Suprapubic skin (tissue), 4 donors: Measurements from ENCODE around the gene AFMID. TPM values are rescaled to one million over a fixed set of nuclear protein-coding genes. Genes with fewer than 3 reads are reported as not detected.
"Not testable (repeated sequence)": the region's sequence is repeated elsewhere in the genome, so short reads cannot be mapped to it uniquely, and the experiment has no call there.

Source experiments
- DNase-seq, 2 donors: peaks; one replicate each; pipeline ENCODE4 v3.0.0-alpha.2; 2019; ENCODE audit warnings: low spot score in 2 of 2
- H3K27ac ChIP-seq: fragments of 200-600 bp; sonication (generic); one replicate; pipeline ENCODE4 v1.5.1; 2019
- H3K27me3 ChIP-seq: fragments of 200-600 bp; sonication (generic); one replicate; pipeline ENCODE4 v1.5.1; 2019
- H3K36me3 ChIP-seq: fragments of 200-600 bp; sonication (generic); one replicate; pipeline ENCODE4 v1.5.1; 2019
- H3K4me1 ChIP-seq: fragments of 200-600 bp; sonication (generic); one replicate; pipeline ENCODE4 v1.5.1; 2019
- H3K4me3 ChIP-seq: fragments of 200-600 bp; sonication (generic); one replicate; pipeline ENCODE4 v1.5.1; 2019; ENCODE audit warnings: mild to moderate bottlenecking
- H3K9me3 ChIP-seq: fragments of 200-600 bp; sonication (generic); one replicate; pipeline ENCODE4 v1.5.1; 2019
- CTCF ChIP-seq, 2 donors: fragments of 200-600 bp in 1 of 2; fragments of 450-650 bp in 1 of 2; sonication (generic) in 1 of 2; IDR thresholded peaks; one replicate each; pipeline ENCODE4 v1.5.1; 2016 to 2019; ENCODE audit warnings: antibody characterized with exemption in 2 of 2, mild to moderate bottlenecking in 1 of 2, moderate library complexity in 1 of 2
- EP300 ChIP-seq: sonication (generic); formaldehyde crosslinking; IDR thresholded peaks from one replicate; pipeline ENCODE4 v1.6.1; 2017; ENCODE audit warnings: antibody characterized with exemption
- POLR2A ChIP-seq, 2 donors: fragments of 450-650 bp; IDR thresholded peaks; one replicate each; pipeline ENCODE4 v1.6.1; 2017; ENCODE audit warnings: antibody characterized with exemption in 2 of 2, mild to moderate bottlenecking in 2 of 2, moderate library complexity in 2 of 2
- POLR2AphosphoS5 ChIP-seq, 3 donors: sonication (generic); formaldehyde crosslinking; IDR thresholded peaks; one replicate each; pipeline ENCODE4 v1.6.1; 2017; ENCODE audit warnings: antibody characterized with exemption in 3 of 3
- WGBS: methylation state at CpG from one replicate; pipeline ENCODE4 v1.1.5; 2018; 5-methylcytosine and 5-hydroxymethylcytosine counted together
- total RNA-seq, 4 donors: library from RNA; depleted of rRNA; stranded (reverse); fragments of >200 nt; gene quantifications; one replicate each; pipeline ENCODE4 v1.1.0, GENCODE V29; 2016

Gene AFMID
- total RNA-seq, 4 donors from 2014 or later: 43.9 to 78.3 (median 66.1) TPM

DNA sequence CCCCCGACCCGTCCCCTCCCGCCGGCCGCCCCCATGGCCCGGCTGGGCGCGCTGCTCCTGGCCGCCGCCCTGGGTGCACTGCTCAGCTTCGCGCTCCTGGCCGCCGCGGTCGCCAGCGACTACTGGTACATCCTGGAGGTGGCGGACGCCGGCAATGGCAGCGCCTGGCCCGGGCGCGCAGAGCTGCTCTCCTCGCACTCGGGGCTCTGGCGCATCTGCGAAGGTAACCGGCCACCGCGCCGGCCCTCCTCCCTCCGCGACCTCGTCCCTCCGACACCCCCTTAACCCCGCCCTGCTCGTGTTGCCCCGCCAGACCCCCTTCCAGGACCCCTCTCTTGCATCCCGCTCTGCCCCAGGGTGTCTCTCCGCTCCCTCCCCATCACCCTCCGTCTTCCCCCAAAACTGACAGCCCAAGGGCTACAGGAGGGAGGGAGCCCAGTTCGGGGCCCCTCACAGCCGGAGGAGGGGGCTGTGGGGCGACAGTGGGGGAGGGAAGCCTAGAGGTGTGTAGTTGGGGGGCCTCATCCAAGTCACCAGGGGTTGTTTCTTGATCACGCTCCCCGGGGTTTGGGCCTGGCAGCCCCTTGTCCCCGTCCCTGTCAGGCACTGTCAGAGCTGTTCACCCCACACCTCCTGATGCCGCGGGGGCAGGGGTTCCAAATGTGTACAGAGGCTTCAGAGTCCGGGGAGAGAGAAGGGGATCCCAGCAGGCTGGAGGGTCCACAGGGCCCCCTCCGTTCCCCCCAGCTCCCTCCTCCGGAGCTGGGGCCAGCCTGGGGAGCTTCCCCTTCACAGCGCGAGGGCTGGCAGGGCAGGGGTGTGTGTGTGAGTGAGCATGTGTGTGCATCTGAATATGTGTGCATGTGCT, 45.1 kb downstream of the AFMID start:
- WGBS: 26% methylated on average over 8 of the region's 55 CpGs
- Histone ChIP-seq H3K9me3 (no peaks in the 10 kb centered on the region), H3K27ac (no peak overlapping the region), H3K4me1 (peaks cover 11% of the 10 kb centered on the region), H3K4me3 (peak overlapping the region; percentile 20), H3K36me3 (no peaks in the 10 kb centered on the region), H3K27me3 (peaks cover 45% of the 10 kb centered on the region)
- TF ChIP-seq POLR2A (IDR thresholded peaks at IDR 0.05): no peak
- TF ChIP-seq POLR2AphosphoS5 (IDR thresholded peaks at IDR 0.05): no peak
- no peak for TF ChIP-seq EP300
- no peak for TF ChIP-seq CTCF (IDR thresholded peaks at IDR 0.05)
- no peak for DNase-seq

DNA sequence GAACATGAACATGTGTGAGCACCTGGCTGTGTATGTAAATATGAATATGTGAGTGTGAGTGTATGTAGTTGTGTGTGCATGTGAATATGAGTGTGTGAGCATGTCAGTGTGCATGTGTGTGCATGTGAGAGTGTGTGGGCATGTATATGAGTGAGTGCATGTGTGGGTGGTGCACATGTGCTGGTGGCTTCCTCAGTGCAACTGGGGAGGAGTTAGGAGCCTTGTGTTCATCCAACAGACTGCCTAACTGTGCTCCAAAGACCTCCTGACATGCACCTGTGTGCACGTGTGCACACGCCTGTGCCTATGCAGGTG, 45.7 kb downstream of the AFMID start:
- no peak for DNase-seq
- no peak overlapping the region for H3K4me3 ChIP-seq
- no peak overlapping the region for H3K27ac ChIP-seq
- peaks cover 11% of the 10 kb centered on the region for H3K4me1 ChIP-seq
- no peaks in the 10 kb centered on the region for H3K9me3 ChIP-seq
- TF ChIP-seq CTCF (IDR thresholded peaks at IDR 0.05) (no peak), POLR2AphosphoS5 (IDR thresholded peaks at IDR 0.05) (no peak), POLR2A (IDR thresholded peaks at IDR 0.05) (no peak), EP300 (no peak)
- no peaks in the 10 kb centered on the region for H3K36me3 ChIP-seq
- peaks cover 45% of the 10 kb centered on the region for H3K27me3 ChIP-seq
- WGBS: no CpG with 5 or more reads among the region's 2 CpGs

DNA sequence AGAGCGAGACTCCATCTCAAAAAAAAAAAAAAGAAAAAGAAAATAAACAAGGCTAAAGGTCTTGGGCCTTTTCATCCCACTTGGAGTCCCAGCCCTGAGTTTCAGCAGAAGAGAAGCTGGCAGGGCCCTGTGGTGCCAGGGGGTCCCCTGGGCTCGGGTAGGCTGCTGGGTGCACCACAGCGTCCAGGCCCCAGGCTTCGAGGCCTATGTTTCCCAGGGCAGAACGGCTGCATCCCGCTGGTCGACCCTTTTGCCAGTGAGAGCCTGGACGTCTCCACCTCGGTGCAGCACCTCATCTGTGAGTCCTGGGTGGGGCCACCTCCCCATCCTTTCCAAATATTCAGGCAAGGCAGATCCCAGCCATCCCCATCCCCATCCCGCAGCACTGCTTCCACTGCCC, 46.5 kb downstream of the AFMID start:
- H3K27ac ChIP-seq: no peak overlapping the region
- 100% methylated on average over 7 of the region's 10 CpGs for WGBS
- H3K36me3 ChIP-seq: no peaks in the 10 kb centered on the region
- peaks cover 45% of the 10 kb centered on the region for H3K27me3 ChIP-seq
- no peak overlapping the region for H3K4me3 ChIP-seq
- H3K4me1 ChIP-seq: peaks cover 11% of the 10 kb centered on the region
- DNase-seq: no peak
- TF ChIP-seq CTCF (IDR thresholded peaks at IDR 0.05) (no peak), EP300 (no peak), POLR2AphosphoS5 (IDR thresholded peaks at IDR 0.05) (no peak), POLR2A (IDR thresholded peaks at IDR 0.05) (no peak)
- H3K9me3 ChIP-seq: no peaks in the 10 kb centered on the region

DNA sequence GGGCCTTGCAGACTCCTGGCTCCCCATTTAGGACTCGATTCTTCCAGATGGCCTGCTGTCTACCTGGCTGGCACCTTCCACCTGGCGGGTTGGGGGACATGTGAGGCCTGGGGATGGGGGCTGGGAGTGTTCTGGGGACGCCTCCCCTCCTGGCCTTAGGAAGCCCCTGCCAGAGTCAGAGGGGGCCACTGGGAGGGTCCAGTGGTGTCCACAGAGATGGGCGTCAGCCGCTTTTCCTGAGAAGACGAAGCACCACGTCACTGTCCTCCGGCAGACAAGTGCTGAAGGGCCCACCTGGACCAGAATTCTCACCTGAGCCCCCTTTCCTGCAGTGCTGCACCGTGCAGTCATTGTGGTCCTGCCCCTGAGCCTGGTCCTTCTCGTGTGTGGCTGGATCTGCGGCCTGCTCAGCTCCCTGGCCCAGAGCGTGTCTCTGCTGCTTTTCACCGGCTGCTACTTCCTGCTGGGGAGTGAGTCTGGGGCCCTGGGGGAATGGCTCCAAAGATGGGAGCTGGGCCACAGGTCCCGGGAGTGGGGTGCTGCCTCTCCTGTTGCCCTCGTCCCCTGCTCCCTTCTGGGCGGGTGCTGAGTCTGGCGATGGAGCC, 47.2 kb downstream of the AFMID start:
- peaks cover 42% of the 10 kb centered on the region for H3K27me3 ChIP-seq
- no peak for DNase-seq
- no peak overlapping the region for H3K4me3 ChIP-seq
- no peak overlapping the region for H3K27ac ChIP-seq
- WGBS: 84% methylated on average over 4 of the region's 17 CpGs
- H3K4me1 ChIP-seq: peaks cover 11% of the 10 kb centered on the region
- no peak for TF ChIP-seq CTCF (IDR thresholded peaks at IDR 0.05)
- no peak for TF ChIP-seq EP300
- no peak for TF ChIP-seq POLR2AphosphoS5 (IDR thresholded peaks at IDR 0.05)
- TF ChIP-seq POLR2A (IDR thresholded peaks at IDR 0.05): no peak
- no peaks in the 10 kb centered on the region for H3K36me3 ChIP-seq
- H3K9me3 ChIP-seq: no peaks in the 10 kb centered on the region

DNA sequence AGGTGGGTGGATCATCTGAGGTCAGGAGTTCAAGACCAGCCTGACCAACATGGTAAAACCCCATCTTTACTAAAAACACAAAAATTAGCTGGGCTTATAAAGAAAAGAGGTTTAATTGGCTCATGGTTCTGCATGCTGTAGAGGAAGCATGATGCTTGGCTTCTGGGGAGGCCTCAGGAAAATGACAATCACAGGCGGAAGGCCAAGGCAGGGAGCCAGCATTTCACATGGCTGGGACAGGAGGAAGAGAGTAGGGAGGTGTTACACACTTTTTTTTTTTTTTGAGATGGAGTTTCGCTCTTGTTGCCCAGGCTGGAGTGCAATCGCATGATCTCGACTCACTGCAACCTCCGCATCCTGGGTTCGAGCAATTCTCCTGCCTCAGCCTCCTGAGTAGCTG, 47.9 kb downstream of the AFMID start:
- peaks cover 37% of the 10 kb centered on the region for H3K27me3 ChIP-seq
- not testable (repeated sequence) for H3K36me3 ChIP-seq, H3K9me3 ChIP-seq, DNase-seq, H3K27ac ChIP-seq, H3K4me3 ChIP-seq
- H3K4me1 ChIP-seq: peaks cover 11% of the 10 kb centered on the region
- WGBS: 88% methylated on average over 6 of the region's 6 CpGs
